ENCODE data around the gene PLEKHA7. TPM values are rescaled to one million over a fixed set of nuclear protein-coding genes. Genes with fewer than 3 reads are reported as not detected.

The PLEKHA7 gene
- polyA plus RNA-seq, 4 donors, result 28.1 to 69.3 (median 57.5) TPM

- Histone ChIP-seq H3K9me3 (ENCODE audit: control insufficient read depth in 2 of 2, insufficient read depth in 1 of 2, low read depth in 1 of 2, low read length in 1 of 2) (no peaks in the 10 kb centered on the region), H3K4me3 (ENCODE audit: low read depth in 1 of 3, low read length in 3 of 3) (no peak overlapping the region), H3K27ac (ENCODE audit: low read depth in 1 of 3, low read length in 2 of 3) (no peak overlapping the region), H3K36me3 (ENCODE audit: control insufficient read depth in 3 of 3, insufficient read depth in 2 of 3, low read depth in 1 of 3, low read length in 3 of 3) (peaks cover 0 to 24% (median 1%) of the 10 kb centered on the region in 3 donors), H3K4me1 (ENCODE audit: control insufficient read depth in 3 of 3, insufficient read depth in 2 of 3, low read depth in 1 of 3, low read length in 2 of 3) (no peaks in the 10 kb centered on the region), H3K27me3 (ENCODE audit: control insufficient read depth in 3 of 3, insufficient read depth in 3 of 3, low read length in 3 of 3) (no peaks in the 10 kb centered on the region)
- DNase-seq, result no peak
- WGBS, 3 donors, result 93 to 97% (median 94%) methylated on average over 8 of the region's 8 CpGs
- no peak for FAIRE-seq
Measured at GRCh38 chr11:16764888-16765287, 249.3 kb downstream of the PLEKHA7 start.

- 95 to 96% (median 95%) methylated on average over 1 of the region's 1 CpG for WGBS, 3 donors
- H3K27me3 ChIP-seq (ENCODE audit: control insufficient read depth in 3 of 3, insufficient read depth in 3 of 3, low read length in 3 of 3), result no peaks in the 10 kb centered on the region
- no peaks in the 10 kb centered on the region for H3K9me3 ChIP-seq (ENCODE audit: control insufficient read depth in 2 of 2, insufficient read depth in 1 of 2, low read depth in 1 of 2, low read length in 1 of 2)
- DNase-seq, result no peak
- H3K4me1 ChIP-seq (ENCODE audit: control insufficient read depth in 3 of 3, insufficient read depth in 2 of 3, low read depth in 1 of 3, low read length in 2 of 3), result no peaks in the 10 kb centered on the region
- no peak overlapping the region for H3K4me3 ChIP-seq (ENCODE audit: low read depth in 1 of 3, low read length in 3 of 3)
- H3K27ac ChIP-seq (ENCODE audit: low read depth in 1 of 3, low read length in 2 of 3), result no peak overlapping the region
- FAIRE-seq, result no peak
- H3K36me3 ChIP-seq (ENCODE audit: control insufficient read depth in 3 of 3, insufficient read depth in 2 of 3, low read depth in 1 of 3, low read length in 3 of 3), result peaks cover 0 to 23% (median 2%) of the 10 kb centered on the region in 3 donors
Measured at GRCh38 chr11:16763746-16764145, 250.5 kb downstream of the PLEKHA7 start.

- WGBS, 3 donors, result 67 to 75% (median 68%) methylated on average over 8 of the region's 8 CpGs
- FAIRE-seq, result no peak
- no peaks in the 10 kb centered on the region for H3K9me3 ChIP-seq (ENCODE audit: control insufficient read depth in 2 of 2, insufficient read depth in 1 of 2, low read depth in 1 of 2, low read length in 1 of 2)
Measured at GRCh38 chr11:16759857-16760508, 254.2 kb downstream of the PLEKHA7 start.

GRCh38 chr11:16758382-16759024 is 255.7 kb downstream of the PLEKHA7 start:
- Histone ChIP-seq H3K36me3 (ENCODE audit: control insufficient read depth in 3 of 3, insufficient read depth in 2 of 3, low read depth in 1 of 3, low read length in 3 of 3) (peaks cover 4 to 25% (median 9%) of the 10 kb centered on the region in 3 donors), H3K4me3 (ENCODE audit: low read depth in 1 of 3, low read length in 3 of 3) (no peak overlapping the region), H3K27ac (ENCODE audit: low read depth in 1 of 3, low read length in 2 of 3) (no peak overlapping the region), H3K27me3 (ENCODE audit: control insufficient read depth in 3 of 3, insufficient read depth in 3 of 3, low read length in 3 of 3) (no peaks in the 10 kb centered on the region), H3K9me3 (ENCODE audit: control insufficient read depth in 2 of 2, insufficient read depth in 1 of 2, low read depth in 1 of 2, low read length in 1 of 2) (no peaks in the 10 kb centered on the region), H3K4me1 (ENCODE audit: control insufficient read depth in 3 of 3, insufficient read depth in 2 of 3, low read depth in 1 of 3, low read length in 2 of 3) (no peaks in the 10 kb centered on the region)
- DNase-seq, result no peak
- WGBS, 3 donors, result 94 to 99% (median 95%) methylated on average over 4 of the region's 4 CpGs
- no peak for FAIRE-seq

More at GRCh38 chr11:16759857-16760508, 254.2 kb downstream of the PLEKHA7 start:
- no peak overlapping the region for H3K4me3 ChIP-seq (ENCODE audit: low read depth in 1 of 3, low read length in 3 of 3)
- no peak for DNase-seq
- no peaks in the 10 kb centered on the region for H3K27me3 ChIP-seq (ENCODE audit: control insufficient read depth in 3 of 3, insufficient read depth in 3 of 3, low read length in 3 of 3)
- H3K27ac ChIP-seq (ENCODE audit: low read depth in 1 of 3, low read length in 2 of 3), result no peak overlapping the region
- H3K4me1 ChIP-seq (ENCODE audit: control insufficient read depth in 3 of 3, insufficient read depth in 2 of 3, low read depth in 1 of 3, low read length in 2 of 3), result no peaks in the 10 kb centered on the region
- peaks cover 0 to 23% (median 6%) of the 10 kb centered on the region in 3 donors for H3K36me3 ChIP-seq (ENCODE audit: control insufficient read depth in 3 of 3, insufficient read depth in 2 of 3, low read depth in 1 of 3, low read length in 3 of 3)

- H3K36me3 ChIP-seq (ENCODE audit: control insufficient read depth in 3 of 3, insufficient read depth in 2 of 3, low read depth in 1 of 3, low read length in 3 of 3), result peaks cover 24 to 36% (median 24%) of the 10 kb centered on the region in 3 donors
Measured at GRCh38 chr11:16750417-16750816, 263.8 kb downstream of the PLEKHA7 start.

GRCh38 chr11:16749666-16750065 is 264.5 kb downstream of the PLEKHA7 start:
- Histone ChIP-seq H3K9me3 (ENCODE audit: control insufficient read depth in 2 of 2, insufficient read depth in 1 of 2, low read depth in 1 of 2, low read length in 1 of 2) (no peaks in the 10 kb centered on the region), H3K36me3 (ENCODE audit: control insufficient read depth in 3 of 3, insufficient read depth in 2 of 3, low read depth in 1 of 3, low read length in 3 of 3) (peaks cover 22 to 36% (median 24%) of the 10 kb centered on the region in 3 donors), H3K27ac (ENCODE audit: low read depth in 1 of 3, low read length in 2 of 3) (no peak overlapping the region), H3K4me3 (ENCODE audit: low read depth in 1 of 3, low read length in 3 of 3) (no peak overlapping the region), H3K27me3 (ENCODE audit: control insufficient read depth in 3 of 3, insufficient read depth in 3 of 3, low read length in 3 of 3) (no peaks in the 10 kb centered on the region), H3K4me1 (ENCODE audit: control insufficient read depth in 3 of 3, insufficient read depth in 2 of 3, low read depth in 1 of 3, low read length in 2 of 3) (no peaks in the 10 kb centered on the region)
- no peak for FAIRE-seq
- DNase-seq, result no peak
- WGBS, 3 donors, result 51 to 78% (median 66%) methylated on average over 2 of the region's 2 CpGs

More at GRCh38 chr11:16750417-16750816, 263.8 kb downstream of the PLEKHA7 start:
- FAIRE-seq (no peak), DNase-seq (no peak)
- Histone ChIP-seq H3K4me1 (ENCODE audit: control insufficient read depth in 3 of 3, insufficient read depth in 2 of 3, low read depth in 1 of 3, low read length in 2 of 3) (no peaks in the 10 kb centered on the region), H3K4me3 (ENCODE audit: low read depth in 1 of 3, low read length in 3 of 3) (no peak overlapping the region), H3K27me3 (ENCODE audit: control insufficient read depth in 3 of 3, insufficient read depth in 3 of 3, low read length in 3 of 3) (no peaks in the 10 kb centered on the region), H3K27ac (ENCODE audit: low read depth in 1 of 3, low read length in 2 of 3) (no peak overlapping the region), H3K9me3 (ENCODE audit: control insufficient read depth in 2 of 2, insufficient read depth in 1 of 2, low read depth in 1 of 2, low read length in 1 of 2) (no peaks in the 10 kb centered on the region)
- WGBS, 3 donors, result 0 to 81% (median 47%) methylated on average over 1 of the region's 1 CpG

- Histone ChIP-seq H3K27me3 (ENCODE audit: control insufficient read depth in 3 of 3, insufficient read depth in 3 of 3, low read length in 3 of 3) (no peaks in the 10 kb centered on the region), H3K36me3 (ENCODE audit: control insufficient read depth in 3 of 3, insufficient read depth in 2 of 3, low read depth in 1 of 3, low read length in 3 of 3) (peaks cover 20 to 32% (median 24%) of the 10 kb centered on the region in 3 donors), H3K9me3 (ENCODE audit: control insufficient read depth in 2 of 2, insufficient read depth in 1 of 2, low read depth in 1 of 2, low read length in 1 of 2) (no peaks in the 10 kb centered on the region), H3K4me3 (ENCODE audit: low read depth in 1 of 3, low read length in 3 of 3) (no peak overlapping the region), H3K27ac (ENCODE audit: low read depth in 1 of 3, low read length in 2 of 3) (no peak overlapping the region), H3K4me1 (ENCODE audit: control insufficient read depth in 3 of 3, insufficient read depth in 2 of 3, low read depth in 1 of 3, low read length in 2 of 3) (no peaks in the 10 kb centered on the region)
- DNase-seq, result no peak
- no peak for FAIRE-seq
- WGBS, 3 donors, result 99 to 100% (median 100%) methylated on average over 1 of the region's 1 CpG
Measured at GRCh38 chr11:16749092-16749491, 265.1 kb downstream of the PLEKHA7 start.

GRCh38 chr11:16745950-16746605 is 268.1 kb downstream of the PLEKHA7 start:
- WGBS, 3 donors, result 77 to 89% (median 85%) methylated on average over 2 of the region's 2 CpGs
- Histone ChIP-seq H3K27ac (ENCODE audit: low read depth in 1 of 3, low read length in 2 of 3) (no peak overlapping the region), H3K4me3 (ENCODE audit: low read depth in 1 of 3, low read length in 3 of 3) (no peak overlapping the region), H3K36me3 (ENCODE audit: control insufficient read depth in 3 of 3, insufficient read depth in 2 of 3, low read depth in 1 of 3, low read length in 3 of 3) (peaks cover 12 to 23% (median 12%) of the 10 kb centered on the region in 3 donors), H3K27me3 (ENCODE audit: control insufficient read depth in 3 of 3, insufficient read depth in 3 of 3, low read length in 3 of 3) (no peaks in the 10 kb centered on the region), H3K9me3 (ENCODE audit: control insufficient read depth in 2 of 2, insufficient read depth in 1 of 2, low read depth in 1 of 2, low read length in 1 of 2) (no peaks in the 10 kb centered on the region), H3K4me1 (ENCODE audit: control insufficient read depth in 3 of 3, insufficient read depth in 2 of 3, low read depth in 1 of 3, low read length in 2 of 3) (no peaks in the 10 kb centered on the region)
- DNase-seq, result no peak
- no peak for FAIRE-seq
